ENCODE measurements around the gene RS1.

Gene RS1

GRCh38 chrX:18672008-18672407, at the start of gene RS1:
Gene RS1 (minus strand): TSS chrX:18672108. CDS start chrX:18672068, 40 bp downstream.
- no peak for DNase-seq (ENCODE audit: low spot score)

GRCh38 chrX:18719852-18720251, 47.9 kb upstream of the RS1 start:
- no peak for DNase-seq (ENCODE audit: low spot score)

GRCh38 chrX:18714910-18715309, 43.0 kb upstream of the RS1 start:
- DNase-seq (ENCODE audit: low spot score): no peak

GRCh38 chrX:18709833-18710232, 37.9 kb upstream of the RS1 start:
- no peak for DNase-seq (ENCODE audit: low spot score)

- no peak for DNase-seq (ENCODE audit: low spot score)
Observed at GRCh38 chrX:18707426-18708049, 35.6 kb upstream of the RS1 start, which contains the start of gene PPEF1. Gene PPEF1 (plus strand): TSS chrX:18707645. CDS start chrX:18707781, 136 bp downstream.

- no peak for DNase-seq (ENCODE audit: low spot score)
Observed at GRCh38 chrX:18702362-18703195, 30.7 kb upstream of the RS1 start.

GRCh38 chrX:18701621-18702361, 29.9 kb upstream of the RS1 start:
- no peak for DNase-seq (ENCODE audit: low spot score)

- no peak for DNase-seq (ENCODE audit: low spot score)
Observed at GRCh38 chrX:18698737-18699650, 27.1 kb upstream of the RS1 start.

GRCh38 chrX:18696653-18697052, 24.7 kb upstream of the RS1 start:
- DNase-seq (ENCODE audit: low spot score): no peak

GRCh38 chrX:18692541-18692940, 20.6 kb upstream of the RS1 start:
- DNase-seq (ENCODE audit: low spot score): no peak

GRCh38 chrX:18691431-18691830, 19.5 kb upstream of the RS1 start:
- no peak for DNase-seq (ENCODE audit: low spot score)

GRCh38 chrX:18687856-18688495, 16.1 kb upstream of the RS1 start:
- DNase-seq (ENCODE audit: low spot score): no peak

- no peak for DNase-seq (ENCODE audit: low spot score)
Observed at GRCh38 chrX:18682979-18683387, 11.1 kb upstream of the RS1 start.

GRCh38 chrX:18681996-18682395, 10.1 kb upstream of the RS1 start:
- DNase-seq (ENCODE audit: low spot score): no peak

GRCh38 chrX:18677161-18677869, 5.4 kb upstream of the RS1 start:
- no peak for DNase-seq (ENCODE audit: low spot score)

GRCh38 chrX:18676470-18676869, 4.6 kb upstream of the RS1 start:
- peak; percentile 4 for DNase-seq (ENCODE audit: low spot score)

- no peak for DNase-seq (ENCODE audit: low spot score)
Observed at GRCh38 chrX:18676050-18676449, 4.1 kb upstream of the RS1 start.

GRCh38 chrX:18674788-18675735, 3.2 kb upstream of the RS1 start:
- DNase-seq (ENCODE audit: low spot score): peak; percentile 78

- DNase-seq (ENCODE audit: low spot score): no peak
Observed at GRCh38 chrX:18674417-18674787, 2.5 kb upstream of the RS1 start.

All from kidney tubule cell (primary cell).